Neuronal stem cell (in vitro differentiated cells): Measurements from ENCODE around the gene MAN2B1.

ENCODE experiments used
- DNase-seq: peaks from one replicate; pipeline ENCODE4 v3.0.0-alpha.2; 2013; ENCODE audit warnings: low spot score
- H2AFZ ChIP-seq: one replicate; pipeline ENCODE4 v1.6.1; 2013; ENCODE audit warnings: mild to moderate bottlenecking, low read length, inconsistent platforms
- H2AK5ac ChIP-seq: 2 replicates; pipeline ENCODE4 v1.6.1; 2013; ENCODE audit warnings: low read depth, mild to moderate bottlenecking, inconsistent platforms, low read length, moderate library complexity, mixed read lengths
- H2BK120ac ChIP-seq: 2 replicates; pipeline ENCODE4 v1.6.1; 2013; ENCODE audit warnings: low read depth, mild to moderate bottlenecking, inconsistent platforms, low read length, moderate library complexity, mixed read lengths
- H2BK12ac ChIP-seq: one replicate; pipeline ENCODE4 v1.6.1; 2013; ENCODE audit warnings: low read length, inconsistent platforms
- H2BK15ac ChIP-seq: 2 replicates; pipeline ENCODE4 v1.6.1; 2013; ENCODE audit warnings: mild to moderate bottlenecking, low read length, inconsistent platforms, mixed read lengths
- H2BK5ac ChIP-seq: one replicate; pipeline ENCODE4 v1.6.1; 2013; ENCODE audit warnings: inconsistent platforms, mild to moderate bottlenecking, low read length, moderate library complexity
- H3K14ac ChIP-seq: one replicate; pipeline ENCODE4 v1.6.1; 2013; ENCODE audit warnings: low read length, inconsistent platforms
- H3K18ac ChIP-seq: 2 replicates; pipeline ENCODE4 v1.6.1; 2013; ENCODE audit warnings: low read length, inconsistent platforms
- H3K23ac ChIP-seq: 2 replicates; pipeline ENCODE4 v1.6.1; 2013; ENCODE audit warnings: low read depth, mild to moderate bottlenecking, mixed read lengths, low read length, inconsistent platforms; ENCODE audit not compliant: poor library complexity
- H3K27ac ChIP-seq: replicated peaks from 3 replicates; pipeline ENCODE4 v1.5.1; 2013; ENCODE audit warnings: low read length, inconsistent platforms
- H3K27me3 ChIP-seq, 3 experiments: 2 replicates each; pipeline ENCODE4 v1.6.1; 2013; ENCODE audit warnings: low read length in 3 of 3, mild to moderate bottlenecking in 2 of 3, inconsistent platforms in 1 of 3, low read depth in 1 of 3, mixed read lengths in 1 of 3, moderate library complexity in 1 of 3; ENCODE audit not compliant: control insufficient read depth in 3 of 3, insufficient read depth in 3 of 3
- H3K36me3 ChIP-seq, 2 donors: replicated peaks in 1 of 2; 2 replicates each; pipeline ENCODE4 v1.6.1; 2013; ENCODE audit warnings: low read length in 2 of 2; ENCODE audit not compliant: control insufficient read depth in 2 of 2, insufficient read depth in 2 of 2
- H3K4ac ChIP-seq: 2 replicates; pipeline ENCODE4 v1.6.1; 2013; ENCODE audit warnings: inconsistent platforms, mild to moderate bottlenecking, low read length, moderate library complexity
- H3K4me1 ChIP-seq, 2 donors: 1 replicate in 1 of 2; 2 replicates in 1 of 2; pipeline ENCODE4 v1.6.1; 2013; ENCODE audit warnings: low read length in 2 of 2, low read depth in 1 of 2; ENCODE audit not compliant: control insufficient read depth in 2 of 2, insufficient read depth in 1 of 2
- H3K4me2 ChIP-seq: one replicate; pipeline ENCODE4 v1.6.1; 2013; ENCODE audit warnings: mild to moderate bottlenecking, low read length, inconsistent platforms; ENCODE audit not compliant: insufficient read depth, poor library complexity, severe bottlenecking
- H3K4me3 ChIP-seq, 2 donors: 2 replicates each; pipeline ENCODE4 v1.5.1; 2013; ENCODE audit warnings: low read length in 2 of 2, mild to moderate bottlenecking in 2 of 2, inconsistent platforms in 1 of 2, moderate library complexity in 1 of 2
- H3K79me1 ChIP-seq: one replicate; pipeline ENCODE4 v1.6.1; 2013; ENCODE audit warnings: low read depth, mild to moderate bottlenecking, inconsistent platforms, low read length, moderate library complexity
- H3K9ac ChIP-seq: one replicate; pipeline ENCODE4 v1.6.1; 2013; ENCODE audit warnings: mild to moderate bottlenecking, low read depth, low read length, inconsistent platforms; ENCODE audit not compliant: poor library complexity
- H3K9me3 ChIP-seq, 2 donors: replicated peaks in 1 of 2; 2 replicates each; pipeline versions ENCODE3 to v1.6.1; 2013; ENCODE audit warnings: low read length in 2 of 2, mild to moderate bottlenecking in 2 of 2, inconsistent platforms in 1 of 2, low read depth in 1 of 2, mixed read lengths in 1 of 2, moderate library complexity in 1 of 2; ENCODE audit not compliant: control insufficient read depth in 2 of 2, insufficient read depth in 1 of 2
- H4K8ac ChIP-seq: one replicate; pipeline ENCODE4 v1.6.1; 2013; ENCODE audit warnings: low read depth, mild to moderate bottlenecking, inconsistent platforms, low read length, moderate library complexity
- H4K91ac ChIP-seq: one replicate; pipeline ENCODE4 v1.6.1; 2013; ENCODE audit warnings: low read length, low read depth, mild to moderate bottlenecking, inconsistent platforms; ENCODE audit not compliant: poor library complexity
- whole genome bisulfite sequencing, 2 donors: extraction: QIAGEN DNeasy Blood & Tissue Kit; methylation state at CpG; one replicate each; pipeline ENCODE4 v1.1.7; 2013; ENCODE audit warnings: missing lambda C conversion rate in 2 of 2, mixed read lengths in 1 of 2; ENCODE audit not compliant: insufficient read length in 2 of 2, insufficient replicate concordance in 1 of 2; ENCODE audit errors: extremely low coverage in 2 of 2; 5-methylcytosine and 5-hydroxymethylcytosine counted together

Gene MAN2B1

DNA sequence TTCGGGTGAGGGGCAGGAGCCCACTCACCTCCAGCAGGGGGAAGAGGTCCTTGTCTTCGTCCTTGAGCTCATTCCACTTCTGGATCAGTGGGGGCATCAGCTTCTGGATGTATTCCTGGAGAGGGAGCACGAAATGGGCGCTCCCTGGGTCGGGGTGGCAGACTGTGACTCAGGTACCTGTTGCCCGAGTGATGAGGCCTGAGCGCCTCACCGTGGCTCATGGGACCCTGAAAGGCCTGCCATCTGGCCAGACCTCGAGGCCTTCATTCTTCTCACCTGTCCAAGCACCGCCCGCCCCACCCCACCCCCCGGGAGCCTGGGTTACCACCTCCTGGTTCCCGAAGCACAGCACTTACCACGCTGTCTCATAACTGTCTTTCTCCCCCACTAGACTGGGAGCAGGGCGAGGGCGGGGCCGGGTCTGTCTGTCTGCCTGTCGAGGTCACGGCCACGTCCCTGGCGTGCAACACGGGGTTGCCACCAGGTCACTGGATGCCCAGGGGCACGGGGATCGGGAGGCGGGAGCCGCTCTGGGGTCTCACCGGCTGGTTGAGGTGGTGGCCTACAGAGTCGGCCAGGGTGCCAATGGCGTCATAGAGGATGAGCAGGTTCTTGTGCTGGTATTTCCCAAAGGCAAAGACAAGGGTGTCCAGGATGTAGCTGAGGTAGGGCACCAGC lies 39.3 kb upstream of the MAN2B1 start:
- Histone ChIP-seq H4K8ac (no peak overlapping the region), H3K4ac (peak overlapping the region; percentile 23), H3K4me2 (no peak overlapping the region), H2BK5ac (no peak overlapping the region), H3K27me3 (no peaks in the 10 kb centered on the region), H3K18ac (no peak overlapping the region), H2AFZ (no peak overlapping the region), H4K91ac (no peak overlapping the region), H3K4me1 (peaks cover 0 to 7% of the 10 kb centered on the region in 2 donors), H3K79me1 (peaks cover 9% of the 10 kb centered on the region), H2BK120ac (no peak overlapping the region), H3K27ac (no peak overlapping the region), H3K36me3 (peaks cover 64 to 97% of the 10 kb centered on the region in 2 donors), H3K14ac (no peak overlapping the region), H2BK12ac (peak overlapping the region; percentile 30), H3K23ac (peak overlapping the region; percentile 73), H3K9me3 (peaks cover 0 to 2% of the 10 kb centered on the region in 2 donors), H2AK5ac (no peak overlapping the region), H3K4me3 (no peak overlapping the region), H2BK15ac (no peak overlapping the region), H3K9ac (no peak overlapping the region)
- no peak for DNase-seq
- WGBS, 2 donors, result no CpG with 5 or more reads among the region's 29 CpGs

DNA sequence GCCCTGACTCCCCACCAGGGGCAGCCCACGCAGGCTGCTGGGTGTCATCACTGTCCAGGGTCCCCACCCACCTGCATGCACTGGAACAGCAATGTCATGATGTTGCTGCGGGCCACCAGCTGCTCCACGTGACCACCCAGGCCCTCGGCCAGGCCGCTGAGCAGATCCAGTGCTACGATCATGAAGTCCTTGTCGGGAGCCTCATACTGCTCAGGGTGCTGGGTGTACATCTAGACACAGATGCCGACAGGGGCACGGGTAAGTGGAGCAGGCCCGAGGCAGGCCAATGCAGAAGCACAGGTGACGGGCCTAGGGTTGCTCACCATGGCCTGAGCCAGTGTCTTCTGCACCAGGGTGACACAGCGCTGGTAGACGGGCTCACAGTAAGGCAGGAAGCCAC lies 38.6 kb upstream of the MAN2B1 start:
- H3K4ac ChIP-seq, result no peak overlapping the region
- no CpG with 5 or more reads among the region's 13 CpGs for WGBS, 2 donors
- no peak overlapping the region for H3K27ac ChIP-seq
- no peak for DNase-seq
- H3K14ac ChIP-seq, result no peak overlapping the region
- peak overlapping the region; percentile 82 for H4K8ac ChIP-seq
- no peak overlapping the region for H2BK15ac ChIP-seq
- H3K36me3 ChIP-seq, result peaks cover 63 to 96% of the 10 kb centered on the region in 2 donors
- H3K18ac ChIP-seq, result no peak overlapping the region
- no peak overlapping the region for H2BK5ac ChIP-seq
- H3K9me3 ChIP-seq, result peaks cover 0 to 2% of the 10 kb centered on the region in 2 donors
- peak overlapping the region; percentile 30 for H2BK12ac ChIP-seq
- peak overlapping the region in 1 of 2 donors; percentile 37 for H3K4me3 ChIP-seq
- no peak overlapping the region for H2BK120ac ChIP-seq
- H3K4me1 ChIP-seq, result peaks cover 0 to 7% of the 10 kb centered on the region in 2 donors
- H4K91ac ChIP-seq, result no peak overlapping the region
- H3K4me2 ChIP-seq, result no peak overlapping the region
- H3K27me3 ChIP-seq, result no peaks in the 10 kb centered on the region
- H3K9ac ChIP-seq, result peak overlapping the region; percentile 84
- peaks cover 9% of the 10 kb centered on the region for H3K79me1 ChIP-seq
- H2AFZ ChIP-seq, result no peak overlapping the region
- peak overlapping the region; percentile 73 for H3K23ac ChIP-seq
- H2AK5ac ChIP-seq, result peak overlapping the region; percentile 40

DNA sequence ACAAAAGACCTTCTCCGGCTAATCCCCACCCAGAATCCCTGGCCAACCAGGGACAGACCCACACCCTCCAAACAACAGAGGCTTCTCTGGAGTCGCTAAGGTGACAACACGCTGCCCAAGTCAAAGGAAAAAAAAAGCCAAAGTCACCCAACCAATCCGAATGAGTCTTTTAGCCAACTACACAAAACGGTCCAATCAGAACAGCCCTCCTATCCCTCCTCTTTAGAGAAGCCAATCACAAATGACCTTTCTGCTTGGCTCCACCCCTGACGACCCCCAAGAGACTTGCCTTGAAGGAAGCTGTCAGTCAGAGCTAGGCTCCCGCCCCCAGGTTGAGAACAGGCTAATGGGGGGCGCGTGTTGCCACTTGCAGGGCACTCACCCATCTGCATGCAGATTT lies 36.5 kb upstream of the MAN2B1 start:
- H3K36me3 ChIP-seq, result peaks cover 63 to 97% of the 10 kb centered on the region in 2 donors
- WGBS, 2 donors, result no CpG with 5 or more reads among the region's 9 CpGs
- H3K14ac ChIP-seq, result no peak overlapping the region
- H3K4me1 ChIP-seq, result peaks cover 0 to 7% of the 10 kb centered on the region in 2 donors
- H3K4me3 ChIP-seq, result no peak overlapping the region
- no peak overlapping the region for H3K4me2 ChIP-seq
- no peak overlapping the region for H3K4ac ChIP-seq
- no peak overlapping the region for H3K23ac ChIP-seq
- H2BK12ac ChIP-seq, result no peak overlapping the region
- peak; percentile 85 for DNase-seq
- no peak overlapping the region for H2AFZ ChIP-seq
- H2BK15ac ChIP-seq, result no peak overlapping the region
- no peak overlapping the region for H2AK5ac ChIP-seq
- no peak overlapping the region for H4K8ac ChIP-seq
- H2BK120ac ChIP-seq, result no peak overlapping the region
- no peak overlapping the region for H2BK5ac ChIP-seq
- H4K91ac ChIP-seq, result no peak overlapping the region
- no peak overlapping the region for H3K18ac ChIP-seq
- H3K27me3 ChIP-seq, result no peaks in the 10 kb centered on the region
- peaks cover 9% of the 10 kb centered on the region for H3K79me1 ChIP-seq
- H3K27ac ChIP-seq, result peak overlapping the region; percentile 75
- H3K9ac ChIP-seq, result no peak overlapping the region
- H3K9me3 ChIP-seq, result peaks cover 0 to 2% of the 10 kb centered on the region in 2 donors

DNA sequence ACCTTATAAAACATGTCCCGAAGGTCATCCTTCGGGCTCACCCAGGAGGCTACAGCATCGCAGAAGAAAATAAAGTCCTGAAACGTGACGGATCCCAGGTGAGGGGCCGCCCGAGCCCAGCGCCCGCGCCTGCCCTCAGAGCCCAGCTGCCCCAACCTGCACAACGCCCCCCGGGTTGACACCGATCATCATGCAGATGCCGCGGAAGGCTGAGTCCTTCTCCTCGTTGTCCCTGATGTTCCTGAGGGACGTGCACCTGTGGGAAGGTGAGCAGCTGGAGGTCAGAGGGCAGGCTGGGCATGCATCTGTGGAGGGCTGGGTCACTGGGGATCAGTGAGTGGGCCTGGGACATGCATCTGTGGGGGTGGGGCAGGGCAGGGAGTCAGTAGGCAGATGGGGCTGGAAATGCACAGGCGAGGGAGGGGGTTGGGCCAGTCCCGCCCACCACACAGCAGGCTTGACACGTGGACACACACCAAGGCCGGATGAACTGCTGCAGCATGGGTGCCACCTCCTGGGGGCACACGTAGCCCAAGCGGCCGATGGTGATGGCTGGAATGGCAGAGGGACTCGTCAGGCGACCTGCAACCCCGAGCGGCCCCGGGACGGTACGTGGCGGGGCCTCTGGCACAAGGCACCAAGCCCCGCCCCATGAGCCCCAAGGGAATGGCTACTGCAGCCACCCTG lies 35.2 kb upstream of the MAN2B1 start:
- Histone ChIP-seq H3K18ac (no peak overlapping the region), H3K23ac (peak overlapping the region; percentile 85), H2AFZ (no peak overlapping the region), H3K4me3 (peak overlapping the region in 1 of 2 donors; percentile 5), H2BK15ac (no peak overlapping the region), H4K8ac (no peak overlapping the region), H2BK5ac (no peak overlapping the region), H3K14ac (no peak overlapping the region), H3K79me1 (peaks cover 9% of the 10 kb centered on the region), H3K27me3 (no peaks in the 10 kb centered on the region), H3K4ac (no peak overlapping the region), H3K4me1 (peaks cover 0 to 7% of the 10 kb centered on the region in 2 donors), H3K4me2 (no peak overlapping the region), H2BK12ac (peak overlapping the region; percentile 73), H4K91ac (no peak overlapping the region), H2BK120ac (no peak overlapping the region), H3K9ac (peak overlapping the region; percentile 12), H3K27ac (no peak overlapping the region), H2AK5ac (peak overlapping the region; percentile 11), H3K36me3 (peaks cover 61 to 86% of the 10 kb centered on the region in 2 donors), H3K9me3 (peaks cover 0 to 2% of the 10 kb centered on the region in 2 donors)
- DNase-seq, result no peak
- WGBS, 2 donors, result no CpG with 5 or more reads among the region's 33 CpGs
